Memory B cell (primary cell): Measurements from ENCODE around the gene EDRF1.
A peak's percentile ranks its signal among the peaks of the same experiment; 100 is the strongest.

Experiments used
- ATAC-seq: fragments of 150-1000 bp; cut with Tn5 transposase; 2 replicates; pipeline ENCODE4 v1.10.0; 2021; ENCODE audit warnings: low read depth, mild to moderate bottlenecking, moderate library complexity
- DNase-seq, 2 donors: peaks; one replicate each; pipeline ENCODE4 v3.0.0; 2022; ENCODE audit warnings: low spot score in 2 of 2
- H3K27ac Mint-ChIP-seq: one replicate; pipeline ENCODE4 v1.8.0; 2022; ENCODE audit warnings: mild to moderate bottlenecking, moderate library complexity, mixed read lengths
- H3K27me3 Mint-ChIP-seq: one replicate; pipeline ENCODE4 v1.8.0; 2022; ENCODE audit warnings: mixed read lengths
- H3K36me3 Mint-ChIP-seq: one replicate; pipeline ENCODE4 v1.8.0; 2022; ENCODE audit warnings: mild to moderate bottlenecking, mixed read lengths
- H3K4me1 Mint-ChIP-seq: one replicate; pipeline ENCODE4 v1.8.0; 2022; ENCODE audit warnings: mixed read lengths
- H3K4me3 Mint-ChIP-seq: one replicate; pipeline ENCODE4 v1.8.0; 2022; ENCODE audit warnings: mild to moderate bottlenecking, moderate library complexity, mixed read lengths
- H3K9me3 Mint-ChIP-seq: one replicate; pipeline ENCODE4 v1.8.0; 2022; ENCODE audit warnings: mixed read lengths

EDRF1 gene

GRCh38 chr10:125719173-125720001 is at the start of gene EDRF1:
Gene EDRF1, plus strand, starts transcription at chr10:125719709. Its CDS starts 99 bp downstream, at chr10:125719808.
- ATAC-seq (peak; percentile 94), DNase-seq (peak; percentile 95 to 99)
- H3K9me3 Mint-ChIP-seq: peaks cover 2% of the 10 kb centered on the region
- peak within 1 kb of the TSS; percentile 98 for H3K4me3 Mint-ChIP-seq
- H3K36me3 Mint-ChIP-seq: peaks cover 13% of the 10 kb centered on the region
- no peaks in the 10 kb centered on the region for H3K27me3 Mint-ChIP-seq
- peaks cover 7% of the 10 kb centered on the region for H3K4me1 Mint-ChIP-seq
- H3K27ac Mint-ChIP-seq: peak within 1 kb of the TSS; percentile 85

- H3K27me3 Mint-ChIP-seq: peaks cover 9% of the 10 kb centered on the region
- ATAC-seq (no peak), DNase-seq (no peak)
- no peak overlapping the region for H3K4me3 Mint-ChIP-seq
- H3K27ac Mint-ChIP-seq: no peak overlapping the region
- H3K36me3 Mint-ChIP-seq: peaks cover 5% of the 10 kb centered on the region
- peaks cover 32% of the 10 kb centered on the region for H3K9me3 Mint-ChIP-seq
- H3K4me1 Mint-ChIP-seq: no peaks in the 10 kb centered on the region
These were observed 46.6 kb upstream of the EDRF1 start for GRCh38 chr10:125672884-125673283.

- ATAC-seq (no peak), DNase-seq (no peak)
- no peaks in the 10 kb centered on the region for H3K4me1 Mint-ChIP-seq
- H3K4me3 Mint-ChIP-seq: no peak overlapping the region
- peaks cover 11% of the 10 kb centered on the region for H3K27me3 Mint-ChIP-seq
- peaks cover 17% of the 10 kb centered on the region for H3K9me3 Mint-ChIP-seq
- peaks cover 3% of the 10 kb centered on the region for H3K36me3 Mint-ChIP-seq
- no peak overlapping the region for H3K27ac Mint-ChIP-seq
These were observed 40.1 kb upstream of the EDRF1 start for GRCh38 chr10:125679436-125679835.

GRCh38 chr10:125683063-125683462 is 36.4 kb upstream of the EDRF1 start, which contains the start of gene TEX36:
Gene TEX36, minus strand, starts transcription at chr10:125683163. Its CDS starts 174 bp downstream, at chr10:125682989.
- no peaks in the 10 kb centered on the region for H3K36me3 Mint-ChIP-seq
- DNase-seq: no peak
- H3K4me3 Mint-ChIP-seq: no peak within 1 kb of the TSS
- peaks cover 3% of the 10 kb centered on the region for H3K9me3 Mint-ChIP-seq
- ATAC-seq: no peak
- peaks cover 8% of the 10 kb centered on the region for H3K27me3 Mint-ChIP-seq
- no peak within 1 kb of the TSS for H3K27ac Mint-ChIP-seq
- no peaks in the 10 kb centered on the region for H3K4me1 Mint-ChIP-seq

- no peaks in the 10 kb centered on the region for H3K4me1 Mint-ChIP-seq
- no peak overlapping the region for H3K27ac Mint-ChIP-seq
- H3K4me3 Mint-ChIP-seq: no peak overlapping the region
- no peaks in the 10 kb centered on the region for H3K36me3 Mint-ChIP-seq
- DNase-seq (no peak), ATAC-seq (no peak)
- H3K27me3 Mint-ChIP-seq: peaks cover 10% of the 10 kb centered on the region
- peaks cover 2% of the 10 kb centered on the region for H3K9me3 Mint-ChIP-seq
These were observed 35.7 kb upstream of the EDRF1 start for GRCh38 chr10:125683821-125684220.

GRCh38 chr10:125684581-125684980 is 34.9 kb upstream of the EDRF1 start:
- ATAC-seq (no peak), DNase-seq (no peak)
- H3K27me3 Mint-ChIP-seq: peaks cover 9% of the 10 kb centered on the region
- no peak overlapping the region for H3K4me3 Mint-ChIP-seq
- H3K9me3 Mint-ChIP-seq: peaks cover under 1% of the 10 kb centered on the region
- H3K27ac Mint-ChIP-seq: no peak overlapping the region
- H3K36me3 Mint-ChIP-seq: no peaks in the 10 kb centered on the region
- H3K4me1 Mint-ChIP-seq: no peaks in the 10 kb centered on the region

GRCh38 chr10:125687507-125688185 is 31.9 kb upstream of the EDRF1 start:
- Mint-ChIP-seq H3K27ac (no peak overlapping the region), H3K27me3 (peaks cover 13% of the 10 kb centered on the region), H3K4me3 (no peak overlapping the region), H3K9me3 (no peaks in the 10 kb centered on the region), H3K4me1 (no peaks in the 10 kb centered on the region), H3K36me3 (no peaks in the 10 kb centered on the region)
- DNase-seq (no peak), ATAC-seq (no peak)

GRCh38 chr10:125689955-125690569 is 29.4 kb upstream of the EDRF1 start:
- Mint-ChIP-seq H3K9me3 (no peaks in the 10 kb centered on the region), H3K27me3 (peaks cover 15% of the 10 kb centered on the region), H3K4me3 (no peak overlapping the region), H3K4me1 (no peaks in the 10 kb centered on the region), H3K27ac (no peak overlapping the region), H3K36me3 (no peaks in the 10 kb centered on the region)
- DNase-seq (no peak), ATAC-seq (no peak)

GRCh38 chr10:125691160-125691981 is 28.1 kb upstream of the EDRF1 start:
- Mint-ChIP-seq H3K4me3 (no peak overlapping the region), H3K36me3 (no peaks in the 10 kb centered on the region), H3K4me1 (no peaks in the 10 kb centered on the region), H3K9me3 (no peaks in the 10 kb centered on the region), H3K27me3 (peaks cover 15% of the 10 kb centered on the region), H3K27ac (no peak overlapping the region)
- DNase-seq (no peak), ATAC-seq (no peak)

- H3K27me3 Mint-ChIP-seq: peaks cover 15% of the 10 kb centered on the region
- no peaks in the 10 kb centered on the region for H3K4me1 Mint-ChIP-seq
- H3K36me3 Mint-ChIP-seq: no peaks in the 10 kb centered on the region
- no peak overlapping the region for H3K4me3 Mint-ChIP-seq
- DNase-seq (no peak), ATAC-seq (no peak)
- no peaks in the 10 kb centered on the region for H3K9me3 Mint-ChIP-seq
- H3K27ac Mint-ChIP-seq: no peak overlapping the region
These were observed 27.3 kb upstream of the EDRF1 start for GRCh38 chr10:125692196-125692595.

- no peaks in the 10 kb centered on the region for H3K4me1 Mint-ChIP-seq
- DNase-seq (no peak), ATAC-seq (no peak)
- no peak overlapping the region for H3K4me3 Mint-ChIP-seq
- peaks cover 15% of the 10 kb centered on the region for H3K27me3 Mint-ChIP-seq
- H3K9me3 Mint-ChIP-seq: no peaks in the 10 kb centered on the region
- no peak overlapping the region for H3K27ac Mint-ChIP-seq
- H3K36me3 Mint-ChIP-seq: no peaks in the 10 kb centered on the region
These were observed 26.6 kb upstream of the EDRF1 start for GRCh38 chr10:125692601-125693523.

- DNase-seq (no peak), ATAC-seq (no peak)
- H3K4me1 Mint-ChIP-seq: no peaks in the 10 kb centered on the region
These were observed 26.0 kb upstream of the EDRF1 start for GRCh38 chr10:125693524-125693847.

GRCh38 chr10:125694883-125695282 is 24.6 kb upstream of the EDRF1 start:
- Mint-ChIP-seq H3K4me3 (no peak overlapping the region), H3K27me3 (peaks cover 13% of the 10 kb centered on the region), H3K27ac (no peak overlapping the region), H3K4me1 (peaks cover 5% of the 10 kb centered on the region), H3K36me3 (no peaks in the 10 kb centered on the region), H3K9me3 (no peaks in the 10 kb centered on the region)
- ATAC-seq: no peak
- DNase-seq: no peak

More at GRCh38 chr10:125693524-125693847, 26.0 kb upstream of the EDRF1 start:
- H3K4me3 Mint-ChIP-seq: no peak overlapping the region
- H3K9me3 Mint-ChIP-seq: no peaks in the 10 kb centered on the region
- no peak overlapping the region for H3K27ac Mint-ChIP-seq
- peaks cover 15% of the 10 kb centered on the region for H3K27me3 Mint-ChIP-seq
- no peaks in the 10 kb centered on the region for H3K36me3 Mint-ChIP-seq
